Left renal pelvis (tissue), 4 donors: ENCODE results near the gene SMARCB1. TPM values are rescaled to one million over a fixed set of nuclear protein-coding genes. Genes with fewer than 3 reads are reported as not detected.

ENCODE experiments used
- DNase-seq, 4 donors: peaks; one replicate each; pipeline ENCODE4 v3.0.0-alpha.2; 2013; ENCODE audit warnings: low read depth in 4 of 4, low spot score in 3 of 4
- polyA plus RNA-seq, 4 donors: library from polyadenylated mRNA; unstranded; fragments of 120-200 nt; gene quantifications; one replicate each; pipeline ENCODE4 v1.2.1, GENCODE V29; 2013; ENCODE audit not compliant: insufficient read length in 4 of 4

SMARCB1 gene
- polyA plus RNA-seq, 4 donors: 162 to 205 (median 186) TPM

DNA sequence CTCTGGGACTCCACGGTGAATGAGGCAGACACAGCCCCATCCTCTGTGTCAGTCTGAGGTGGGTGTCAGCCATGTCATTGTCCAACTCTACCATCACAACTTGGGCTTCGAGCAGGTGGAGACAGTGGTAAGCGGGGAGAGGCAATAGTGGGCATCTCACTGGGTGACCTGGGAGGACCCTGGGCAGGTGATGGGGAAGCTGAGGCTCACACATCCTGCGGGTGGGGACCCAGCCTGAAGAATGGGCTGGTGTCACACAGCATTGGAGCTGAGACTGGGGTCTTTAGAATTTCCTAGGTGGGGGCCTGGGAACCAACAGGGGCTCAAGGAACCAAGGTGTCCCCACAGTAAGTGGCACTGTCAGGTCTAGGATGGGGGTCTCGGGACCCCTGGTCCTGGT, 7.0 kb upstream of the SMARCB1 start:
- no peak for DNase-seq

DNA sequence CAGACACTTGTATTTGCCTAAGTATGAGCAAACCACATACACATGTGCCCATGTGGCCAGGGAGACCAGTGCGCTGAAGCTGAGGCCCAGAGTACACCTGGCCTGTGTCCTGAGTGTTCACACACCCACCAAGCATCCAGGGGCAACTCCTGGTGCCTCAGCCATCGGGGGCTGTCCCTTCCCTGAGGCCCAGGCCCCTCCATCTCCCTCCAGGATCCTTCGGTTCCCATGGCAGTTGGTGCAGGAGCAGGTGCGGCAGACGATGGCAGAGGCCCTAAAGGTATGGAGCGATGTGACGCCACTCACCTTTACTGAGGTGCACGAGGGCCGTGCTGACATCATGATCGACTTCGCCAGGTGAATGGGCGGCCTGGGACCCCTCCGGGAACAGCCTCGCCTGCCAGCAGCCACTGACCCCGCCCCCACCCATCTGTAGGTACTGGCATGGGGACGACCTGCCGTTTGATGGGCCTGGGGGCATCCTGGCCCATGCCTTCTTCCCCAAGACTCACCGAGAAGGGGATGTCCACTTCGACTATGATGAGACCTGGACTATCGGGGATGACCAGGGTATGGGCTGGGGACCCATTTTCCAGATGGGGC, 6.5 kb upstream of the SMARCB1 start:
- no peak for DNase-seq

DNA sequence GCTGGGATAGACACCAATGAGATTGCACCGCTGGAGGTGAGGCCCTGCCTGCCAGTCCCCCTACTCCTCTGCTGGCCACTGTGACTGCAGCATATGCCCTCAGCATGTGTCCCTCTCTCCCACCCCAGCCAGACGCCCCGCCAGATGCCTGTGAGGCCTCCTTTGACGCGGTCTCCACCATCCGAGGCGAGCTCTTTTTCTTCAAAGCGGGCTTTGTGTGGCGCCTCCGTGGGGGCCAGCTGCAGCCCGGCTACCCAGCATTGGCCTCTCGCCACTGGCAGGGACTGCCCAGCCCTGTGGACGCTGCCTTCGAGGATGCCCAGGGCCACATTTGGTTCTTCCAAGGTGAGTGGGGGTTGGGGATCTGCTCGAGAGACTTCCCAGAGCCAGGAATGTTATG, 5.7 kb upstream of the SMARCB1 start:
- DNase-seq: no peak

DNA sequence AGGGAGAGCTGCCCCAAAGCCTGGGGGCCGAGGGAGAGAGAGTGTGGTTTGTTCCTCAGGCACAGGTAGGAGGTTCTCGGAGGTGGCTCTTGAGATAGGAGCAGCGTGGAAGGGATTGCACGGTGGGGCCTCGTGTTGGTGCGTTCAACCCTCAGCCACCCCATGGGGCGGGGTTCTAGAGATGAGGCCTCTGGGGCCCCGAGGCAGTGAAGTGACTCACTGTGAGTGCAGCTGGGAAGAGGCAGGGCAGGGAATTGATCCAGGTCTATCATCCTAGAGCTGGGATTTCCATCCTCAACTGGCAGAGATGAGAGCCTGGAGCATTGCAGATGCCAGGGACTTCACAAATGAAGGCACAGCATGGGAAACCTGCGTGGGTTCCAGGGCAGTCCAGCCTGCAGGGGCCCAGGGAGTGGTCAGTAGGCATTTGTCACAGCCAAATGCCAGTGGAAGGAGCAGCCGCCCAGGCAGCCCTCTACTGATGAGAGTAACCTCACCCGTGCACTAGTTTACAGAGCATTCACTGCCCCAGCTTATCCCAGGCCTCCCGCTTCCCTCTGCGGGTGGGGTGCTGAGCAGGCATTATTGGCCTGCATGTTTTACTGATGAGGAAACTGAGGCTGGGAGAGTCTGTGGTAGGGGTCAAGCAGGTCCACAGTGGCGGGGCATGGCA, 5.1 kb upstream of the SMARCB1 start:
- no peak for DNase-seq

DNA sequence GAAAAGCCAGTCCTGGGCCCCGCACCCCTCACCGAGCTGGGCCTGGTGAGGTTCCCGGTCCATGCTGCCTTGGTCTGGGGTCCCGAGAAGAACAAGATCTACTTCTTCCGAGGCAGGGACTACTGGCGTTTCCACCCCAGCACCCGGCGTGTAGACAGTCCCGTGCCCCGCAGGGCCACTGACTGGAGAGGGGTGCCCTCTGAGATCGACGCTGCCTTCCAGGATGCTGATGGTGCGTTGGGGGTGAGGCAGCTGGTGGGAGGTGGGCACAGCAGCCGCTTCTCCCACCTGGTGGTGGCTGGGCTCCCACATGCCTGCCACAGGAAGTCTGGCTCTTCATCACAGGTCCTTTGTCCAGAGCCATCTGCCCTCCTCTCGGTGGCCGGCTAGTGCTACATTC, 4.5 kb upstream of the SMARCB1 start:
- DNase-seq: no peak

DNA sequence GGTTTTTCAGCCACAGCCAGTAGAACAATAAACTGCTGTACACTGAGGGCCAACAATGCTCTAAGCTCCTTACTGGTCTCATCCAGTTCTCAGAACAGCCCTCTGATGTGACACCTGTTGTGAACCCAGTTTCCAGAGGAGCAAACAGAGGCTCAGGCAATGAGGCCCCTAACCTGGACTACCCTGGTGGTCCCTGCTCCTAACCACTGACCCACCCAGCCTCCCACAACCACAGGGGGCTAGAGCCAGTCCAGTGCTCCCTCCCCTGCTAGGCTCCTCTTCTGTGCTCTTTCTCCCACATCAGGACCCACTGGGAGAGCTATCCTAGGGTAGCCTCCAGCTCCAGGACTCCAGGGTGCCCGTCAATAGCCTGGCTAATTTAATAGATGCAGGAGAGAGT, 4.1 kb upstream of the SMARCB1 start:
- no peak for DNase-seq

DNA sequence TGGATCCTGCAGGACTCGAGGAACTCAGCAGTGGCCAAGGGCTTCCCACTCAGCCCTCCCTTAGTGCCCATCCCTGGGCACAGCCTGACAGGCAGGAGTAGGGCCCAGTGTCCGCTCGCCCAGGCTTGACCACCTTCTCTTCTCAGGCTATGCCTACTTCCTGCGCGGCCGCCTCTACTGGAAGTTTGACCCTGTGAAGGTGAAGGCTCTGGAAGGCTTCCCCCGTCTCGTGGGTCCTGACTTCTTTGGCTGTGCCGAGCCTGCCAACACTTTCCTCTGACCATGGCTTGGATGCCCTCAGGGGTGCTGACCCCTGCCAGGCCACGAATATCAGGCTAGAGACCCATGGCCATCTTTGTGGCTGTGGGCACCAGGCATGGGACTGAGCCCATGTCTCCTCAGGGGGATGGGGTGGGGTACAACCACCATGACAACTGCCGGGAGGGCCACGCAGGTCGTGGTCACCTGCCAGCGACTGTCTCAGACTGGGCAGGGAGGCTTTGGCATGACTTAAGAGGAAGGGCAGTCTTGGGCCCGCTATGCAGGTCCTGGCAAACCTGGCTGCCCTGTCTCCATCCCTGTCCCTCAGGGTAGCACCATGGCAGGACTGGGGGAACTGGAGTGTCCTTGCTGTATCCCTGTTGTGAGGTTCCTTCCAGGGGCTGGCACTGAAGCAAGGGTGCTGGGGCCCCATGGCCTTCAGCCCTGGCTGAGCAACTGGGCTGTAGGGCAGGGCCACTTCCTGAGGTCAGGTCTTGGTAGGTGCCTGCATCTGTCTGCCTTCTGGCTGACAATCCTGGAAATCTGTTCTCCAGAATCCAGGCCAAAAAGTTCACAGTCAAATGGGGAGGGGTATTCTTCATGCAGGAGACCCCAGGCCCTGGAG, 3.3 kb upstream of the SMARCB1 start:
- no peak for DNase-seq

DNA sequence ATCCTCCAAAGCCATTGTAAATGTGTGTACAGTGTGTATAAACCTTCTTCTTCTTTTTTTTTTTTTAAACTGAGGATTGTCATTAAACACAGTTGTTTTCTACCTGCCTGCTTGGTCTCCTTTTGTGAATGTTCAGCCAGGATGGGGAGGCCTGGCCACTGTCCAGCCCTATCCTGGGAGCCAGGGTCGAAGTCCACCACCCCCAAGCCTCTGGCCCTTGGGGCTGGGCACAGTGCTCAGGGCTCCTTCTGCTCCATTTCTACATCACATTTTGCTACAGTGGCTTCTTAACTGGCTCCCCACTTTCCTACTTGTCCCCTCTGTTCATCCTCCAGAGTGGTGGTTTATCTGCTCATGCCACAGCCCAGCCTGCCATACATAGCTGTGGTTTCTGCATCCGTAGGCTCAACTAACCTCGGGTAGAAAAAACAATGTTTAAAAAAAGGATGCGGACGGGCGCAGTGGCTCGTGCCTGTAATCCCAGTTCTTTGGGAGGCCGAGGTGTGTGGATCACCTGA, 2.5 kb upstream of the SMARCB1 start:
- DNase-seq: no peak

DNA sequence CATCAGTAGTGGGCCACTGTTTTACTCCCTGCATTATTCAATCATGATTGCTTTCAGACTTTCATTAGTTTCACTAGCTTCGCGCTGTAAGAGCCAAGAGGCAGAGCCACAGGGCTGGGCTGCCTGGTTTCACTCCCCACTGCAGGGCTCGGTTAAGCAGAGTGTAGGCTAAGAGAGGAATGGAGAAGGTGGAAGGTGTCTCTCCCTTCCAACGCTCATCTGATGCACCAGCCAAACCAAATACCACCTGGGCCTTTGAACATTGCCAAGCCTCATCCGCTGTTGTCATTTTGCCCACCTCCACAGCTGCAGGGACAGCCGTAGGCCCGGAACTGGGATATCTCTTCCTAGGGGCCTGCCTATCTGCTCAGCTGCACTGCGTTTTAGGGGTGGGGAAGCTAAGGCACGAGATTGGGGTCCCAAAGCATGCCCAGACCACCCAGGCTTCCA, 480 bp upstream of the SMARCB1 start:
- DNase-seq: no peak

DNA sequence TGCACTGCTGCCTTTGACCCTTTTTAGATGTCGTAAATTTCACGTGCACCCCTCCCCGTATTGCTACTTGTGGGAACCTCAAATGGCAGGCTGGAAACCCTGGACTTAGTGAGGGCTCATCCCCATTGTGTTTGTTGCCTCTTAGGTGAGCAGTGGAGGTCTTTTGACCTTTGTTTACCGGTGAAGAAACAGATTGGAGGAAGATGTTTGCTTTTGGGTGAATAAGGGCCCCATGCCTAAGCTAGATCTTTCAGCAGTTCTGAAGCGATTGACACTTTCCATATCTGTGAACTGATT, 782 bp downstream of the SMARCB1 start:
- no peak for DNase-seq

DNA sequence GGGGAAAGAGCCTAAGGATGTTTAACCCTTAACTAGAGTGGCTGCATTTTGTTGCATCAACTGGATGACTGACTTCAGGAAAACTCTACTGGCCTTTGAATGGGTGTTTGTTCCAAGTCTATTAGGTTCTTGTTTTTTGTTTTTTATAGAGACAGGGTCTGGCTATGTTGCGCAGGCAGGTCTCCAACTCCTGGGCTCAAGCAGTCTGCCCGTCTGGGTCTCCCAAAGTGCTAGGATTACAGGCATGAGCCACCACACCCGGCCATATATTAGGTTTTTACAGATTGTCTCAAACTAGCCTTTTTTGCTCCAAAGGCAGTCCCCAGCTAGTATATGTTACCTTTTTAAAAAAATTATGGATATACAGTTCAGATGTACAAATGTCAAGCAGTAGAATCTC, 1.1 kb downstream of the SMARCB1 start:
- DNase-seq: no peak

DNA sequence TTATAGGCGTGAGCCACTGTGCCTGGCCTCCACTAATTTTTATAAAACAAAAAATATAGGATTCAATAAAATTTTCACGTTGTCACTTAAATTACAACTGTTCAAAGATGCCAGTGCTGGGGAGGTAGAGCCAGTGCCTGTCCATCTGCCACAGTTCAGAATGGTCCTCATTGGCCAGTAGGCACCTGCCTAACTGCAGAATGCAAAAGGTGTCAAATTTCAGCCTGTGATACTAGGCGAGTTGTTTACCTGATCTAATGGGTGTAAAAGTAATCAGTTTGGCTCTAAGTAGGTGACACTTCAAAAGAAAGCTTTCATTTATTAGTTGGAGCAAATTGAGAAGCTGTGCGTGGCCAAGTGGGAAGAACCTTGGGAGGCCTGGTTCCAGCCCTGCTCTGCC, 2.4 kb downstream of the SMARCB1 start:
- no peak for DNase-seq

DNA sequence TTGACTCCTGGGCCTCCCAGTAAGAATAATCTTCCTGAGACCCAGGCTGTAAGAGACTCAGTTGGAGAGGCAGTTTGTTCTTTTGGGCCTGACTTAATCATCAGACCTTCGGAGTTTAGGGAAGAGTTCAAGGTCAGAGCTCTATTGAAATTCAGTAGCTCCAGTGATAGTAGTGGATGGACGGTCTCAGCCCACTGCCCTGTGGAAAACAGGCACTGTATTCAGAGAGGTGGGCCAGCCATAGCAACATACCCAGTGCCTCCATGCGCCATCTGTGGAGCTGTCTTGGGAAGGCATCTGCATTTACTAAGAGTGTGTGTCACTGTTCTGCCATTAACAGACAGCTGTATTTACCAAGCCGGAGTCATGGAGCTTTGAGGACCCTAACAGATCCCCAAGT, 2.9 kb downstream of the SMARCB1 start:
- no peak for DNase-seq

DNA sequence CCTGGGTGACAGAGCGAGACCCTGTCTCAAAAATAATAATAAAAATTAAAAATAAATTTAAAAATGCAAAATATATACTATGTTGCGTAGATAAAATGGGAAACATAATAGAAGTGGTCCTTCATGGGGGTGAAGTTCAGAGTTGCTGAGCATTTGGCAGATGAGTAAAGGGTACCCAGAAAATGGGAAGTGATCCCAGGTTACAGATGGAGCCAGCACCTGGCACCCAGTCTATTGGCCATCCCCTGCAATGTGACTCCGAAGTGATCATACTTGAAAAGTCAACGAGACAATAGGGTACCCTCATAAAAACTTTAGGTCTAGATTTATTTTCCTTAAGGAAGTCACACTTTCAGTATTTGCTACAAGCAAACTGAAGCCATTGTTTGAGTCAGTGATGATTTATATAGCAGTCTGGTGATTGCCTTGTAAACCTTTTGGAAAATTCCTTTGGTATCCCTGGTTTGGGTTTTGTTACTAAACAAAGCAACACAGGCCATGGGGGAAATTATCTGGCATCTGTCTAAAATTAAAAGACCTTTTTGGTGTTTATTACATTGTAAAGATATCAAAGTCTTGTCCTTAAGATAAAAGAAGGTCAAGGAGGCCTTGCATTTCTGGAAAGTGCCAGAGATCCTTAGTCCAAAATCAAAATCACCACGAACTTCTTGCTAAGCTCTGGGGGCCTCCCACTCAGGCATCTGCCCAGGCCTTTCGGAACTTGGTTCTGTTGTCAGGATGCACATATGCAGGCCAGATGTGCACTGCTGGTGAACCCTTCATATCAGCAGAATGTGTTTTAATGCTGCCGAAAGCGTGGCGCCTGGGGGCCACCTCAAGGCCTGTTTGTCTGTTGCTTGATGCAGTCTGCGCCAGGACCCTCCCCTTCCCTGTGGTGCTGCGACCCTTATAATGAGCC, 4.3 kb downstream of the SMARCB1 start:
- DNase-seq: no peak

DNA sequence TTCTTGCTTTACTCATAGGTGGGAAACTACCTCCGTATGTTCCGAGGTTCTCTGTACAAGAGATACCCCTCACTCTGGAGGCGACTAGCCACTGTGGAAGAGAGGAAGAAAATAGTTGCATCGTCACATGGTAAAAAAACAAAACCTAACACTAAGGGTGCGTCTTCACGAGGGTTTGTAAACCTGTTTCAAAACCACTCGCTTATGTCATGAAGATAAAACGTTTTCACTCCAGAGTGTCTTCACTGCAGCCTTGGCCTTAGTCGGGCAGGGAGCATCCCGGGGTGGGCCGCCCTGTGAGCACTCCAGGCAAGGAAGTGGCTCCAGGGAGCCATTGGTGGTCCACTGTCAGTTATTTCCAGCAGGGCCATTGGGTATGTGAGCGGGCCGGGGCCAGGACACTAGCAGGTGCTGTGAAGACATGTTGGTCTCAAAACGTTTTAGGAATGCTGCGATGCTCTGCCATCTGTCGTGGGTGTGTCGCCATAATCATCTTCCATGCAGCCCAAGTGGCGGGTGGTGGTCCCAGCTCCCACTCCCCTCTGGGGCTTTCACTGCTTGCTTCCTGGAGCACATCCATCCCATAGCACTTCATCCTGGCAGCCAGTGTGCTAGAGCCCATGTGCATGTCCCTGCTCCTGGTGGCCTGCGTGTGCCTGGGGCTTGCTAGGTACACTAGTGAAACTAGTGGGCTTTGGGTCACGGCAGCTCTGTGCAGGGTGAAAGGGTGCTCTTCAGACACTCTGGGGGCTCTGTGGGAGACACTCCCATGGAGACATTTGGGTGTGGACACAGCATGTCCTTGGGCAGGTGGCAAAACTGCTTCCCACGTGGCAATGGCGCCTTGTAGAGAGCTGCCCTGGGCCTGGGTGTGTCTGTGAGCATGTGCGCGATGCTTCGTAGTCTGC, 5.2 kb downstream of the SMARCB1 start:
- DNase-seq: no peak

DNA sequence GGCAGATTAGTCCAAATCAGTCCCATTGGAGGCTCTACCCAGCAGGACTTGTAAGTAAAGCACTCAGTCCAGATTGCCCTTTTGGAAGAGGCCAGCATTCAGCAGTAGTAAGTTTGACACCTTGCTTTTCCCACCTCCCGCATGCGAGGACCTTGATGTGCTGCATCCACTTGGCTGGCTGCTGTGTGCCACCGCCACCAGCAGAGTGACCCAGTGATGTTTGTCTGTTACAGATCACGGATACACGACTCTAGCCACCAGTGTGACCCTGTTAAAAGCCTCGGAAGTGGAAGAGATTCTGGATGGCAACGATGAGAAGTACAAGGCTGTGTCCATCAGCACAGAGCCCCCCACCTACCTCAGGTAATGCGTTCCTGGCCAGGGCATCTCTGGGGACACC, 6.6 kb downstream of the SMARCB1 start:
- no peak for DNase-seq

DNA sequence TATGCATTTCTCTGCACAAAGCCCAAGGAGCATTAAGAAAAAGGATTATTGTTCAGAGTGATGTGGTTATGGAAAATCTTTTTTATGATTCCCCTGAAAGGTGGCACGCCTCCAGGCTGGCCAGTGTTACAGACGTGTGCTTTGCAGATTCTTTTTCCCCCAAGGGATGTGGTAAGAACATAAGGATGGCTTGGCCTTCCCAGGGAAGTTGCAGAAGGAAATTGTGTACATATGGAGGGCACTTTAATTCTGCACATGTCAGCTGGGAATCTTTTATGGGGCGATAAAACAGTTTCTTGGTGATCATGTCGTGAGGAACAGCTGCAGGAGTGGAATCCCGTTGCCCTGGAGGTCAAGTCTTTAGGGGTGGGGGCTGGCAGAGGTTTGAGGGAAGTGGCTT, 9.7 kb downstream of the SMARCB1 start:
- no peak for DNase-seq

DNA sequence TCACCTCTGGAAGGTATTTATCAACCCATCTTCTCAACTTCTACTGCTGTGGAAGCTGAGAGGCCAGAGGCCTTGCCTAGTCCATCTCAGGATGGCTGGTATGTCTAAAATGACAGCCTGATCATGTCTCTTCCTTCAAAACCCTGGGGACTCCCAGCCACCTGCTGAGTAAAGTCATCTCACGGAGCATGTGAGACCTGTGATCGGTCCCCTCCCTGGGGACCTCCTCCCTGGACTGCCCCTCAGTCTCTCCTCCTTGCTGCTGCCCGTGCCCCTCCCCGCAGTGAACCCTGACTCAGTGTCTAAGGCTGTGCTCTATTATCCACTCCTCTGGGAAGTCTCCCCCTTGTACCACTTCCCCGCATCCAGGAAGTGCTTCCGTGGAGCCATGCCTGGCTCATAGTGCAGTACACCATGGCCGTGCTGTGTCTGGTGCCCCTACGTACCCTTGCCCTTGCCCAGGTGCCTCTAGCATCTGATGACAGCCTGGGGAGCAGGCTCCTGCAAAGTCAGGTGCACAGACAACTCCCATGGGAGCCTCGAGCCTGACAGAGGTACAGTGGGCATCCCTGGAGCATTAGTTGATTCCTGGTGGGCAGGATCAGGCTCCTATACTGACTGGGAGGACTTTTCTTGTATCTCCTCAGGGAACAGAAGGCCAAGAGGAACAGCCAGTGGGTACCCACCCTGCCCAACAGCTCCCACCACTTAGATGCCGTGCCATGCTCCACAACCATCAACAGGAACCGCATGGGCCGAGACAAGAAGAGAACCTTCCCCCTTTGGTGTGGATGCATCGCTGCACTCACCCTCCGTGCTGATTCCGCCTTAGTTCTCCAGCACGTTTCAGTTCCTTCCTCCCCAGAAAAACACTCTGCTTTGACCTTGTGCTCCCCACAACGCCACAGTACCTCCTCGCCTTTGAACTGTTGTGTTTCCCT, 13.8 kb downstream of the SMARCB1 start:
- DNase-seq: no peak
